Adipose tissue (tissue), 3 donors: ENCODE results near the gene KIFC3. TPM values are rescaled to one million over a fixed set of nuclear protein-coding genes. Genes with fewer than 3 reads are reported as not detected.
"Not testable (repeated sequence)": the region's sequence is repeated elsewhere in the genome, so short reads cannot be mapped to it uniquely, and the experiment has no call there.

Experiments
- H3K27ac ChIP-seq: one replicate; pipeline ENCODE4 v1.5.1; 2013; ENCODE audit warnings: low read depth, low read length
- WGBS, 3 donors: extraction: QIAGEN DNeasy Blood & Tissue Kit; methylation state at CpG; one replicate each; pipeline ENCODE4 v1.1.7; 2013; 5-methylcytosine and 5-hydroxymethylcytosine counted together
- polyA plus RNA-seq, 3 donors: library from polyadenylated mRNA; stranded (reverse); fragments of 200-250 nt; gene quantifications; one replicate each; pipeline ENCODE4 v1.2.3, GENCODE V29; 2013
- donor health status: healthy with polysubstance abuse.
- donor health status: Bipolar disorder and iron deficiency.
- donor health status: healthy.

The KIFC3 gene
- polyA plus RNA-seq, 3 donors: 21.9 to 35.1 (median 31.6) TPM

DNA sequence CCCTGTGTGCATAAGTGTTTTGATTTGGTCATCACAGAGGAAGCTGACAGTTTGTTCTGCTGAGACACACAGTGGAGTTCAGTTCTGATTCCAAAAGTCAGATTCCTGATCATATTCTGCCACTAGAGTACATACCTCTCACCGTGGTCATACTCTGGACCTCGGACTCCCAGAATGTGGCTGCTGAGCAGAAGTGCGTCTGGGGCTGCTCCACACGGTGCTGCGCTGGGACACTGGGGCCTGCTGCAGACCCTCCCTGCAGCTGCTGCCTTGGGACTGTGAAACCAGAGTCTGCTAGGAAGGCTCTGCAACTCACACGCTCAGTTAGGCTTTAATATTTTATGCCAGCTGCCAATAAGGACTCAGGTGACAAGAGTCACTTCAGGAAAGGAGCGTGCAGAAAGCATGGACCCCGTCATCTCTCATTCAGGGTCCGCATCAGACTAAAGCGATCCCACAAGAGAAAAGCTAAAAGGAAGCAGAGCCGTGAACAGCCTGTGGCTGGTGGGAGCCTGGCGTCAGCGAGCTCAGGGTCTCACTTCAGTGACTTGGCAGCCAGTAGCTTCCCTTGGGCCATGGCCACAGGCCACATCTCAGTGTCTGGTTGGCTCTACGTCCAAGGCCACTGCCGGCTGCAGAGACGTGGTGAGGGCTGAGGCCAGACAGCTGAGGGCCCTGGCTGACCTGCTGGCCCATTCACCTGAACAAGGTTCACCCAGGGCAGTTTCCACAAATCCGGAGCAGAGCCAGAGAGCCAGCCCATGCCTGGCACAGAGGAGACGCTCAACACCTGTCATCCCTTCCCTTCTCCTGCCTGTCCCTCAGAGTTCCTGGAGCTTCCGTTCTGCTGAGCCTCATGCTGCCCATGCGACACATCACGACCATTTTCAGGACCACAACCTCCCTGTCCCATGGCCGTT is 24.7 kb upstream of the KIFC3 start:
- WGBS, 3 donors: 30 to 79% (median 78%) methylated on average over 22 of the region's 22 CpGs
- no peak overlapping the region for H3K27ac ChIP-seq

DNA sequence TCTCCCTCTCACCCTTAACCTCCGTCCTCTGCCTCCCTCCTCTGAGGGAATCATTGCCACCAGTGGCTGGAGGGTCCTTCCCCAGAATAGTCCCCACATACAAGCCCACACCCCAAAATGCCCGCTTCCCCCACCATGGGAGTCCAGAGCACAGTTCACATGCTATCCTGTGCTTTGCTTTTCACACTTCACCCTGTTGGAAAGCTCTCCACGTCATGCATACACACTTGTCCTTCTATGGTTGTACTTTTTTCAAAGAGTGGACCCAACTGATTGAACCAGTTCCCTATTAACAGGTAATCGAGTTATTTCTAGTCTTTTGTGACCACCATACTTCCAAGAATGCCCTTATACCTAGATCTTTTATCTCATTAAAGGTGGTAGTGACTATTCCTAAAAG is 23.8 kb upstream of the KIFC3 start:
- WGBS, 3 donors: 66 to 82% (median 77%) methylated on average over 4 of the region's 4 CpGs
- H3K27ac ChIP-seq: no peak overlapping the region

DNA sequence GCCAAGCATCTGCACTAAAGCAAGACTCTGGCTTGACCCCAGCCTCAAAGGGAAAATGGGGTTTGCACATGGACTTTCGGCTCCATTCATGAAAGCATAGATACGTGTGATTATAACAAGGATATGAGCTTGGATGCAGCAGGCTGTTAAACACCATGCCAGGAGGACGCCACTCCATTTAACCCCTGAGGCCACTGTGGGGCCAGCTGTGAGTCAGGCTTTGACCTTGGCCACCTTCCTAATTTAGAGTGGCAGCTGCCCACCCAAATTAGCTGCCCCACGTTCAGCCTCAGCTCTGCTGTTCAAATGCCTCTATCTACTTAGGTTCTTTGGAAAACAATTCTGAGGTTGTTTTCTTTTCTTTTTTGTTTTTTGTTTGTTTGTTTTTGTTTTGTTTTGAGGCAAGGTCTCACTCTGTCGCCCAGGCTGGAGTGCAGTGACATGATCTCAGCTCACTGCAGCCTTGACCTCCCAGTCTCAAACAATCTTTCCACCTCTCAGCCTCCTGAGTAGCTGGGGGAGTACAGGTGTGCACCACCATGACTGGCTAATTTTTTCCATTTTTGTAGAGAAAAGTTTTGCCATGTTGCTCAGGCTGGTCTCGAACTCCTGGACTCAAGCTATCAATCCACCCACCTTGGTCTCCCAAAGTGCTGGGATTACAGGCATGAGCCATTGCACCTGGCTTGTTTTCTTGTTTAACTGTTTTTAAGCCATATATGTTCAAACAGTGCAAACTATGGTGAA is 23.2 kb upstream of the KIFC3 start:
- WGBS, 3 donors: 73 to 74% (median 73%) methylated on average over 6 of the region's 6 CpGs
- no peak overlapping the region for H3K27ac ChIP-seq

DNA sequence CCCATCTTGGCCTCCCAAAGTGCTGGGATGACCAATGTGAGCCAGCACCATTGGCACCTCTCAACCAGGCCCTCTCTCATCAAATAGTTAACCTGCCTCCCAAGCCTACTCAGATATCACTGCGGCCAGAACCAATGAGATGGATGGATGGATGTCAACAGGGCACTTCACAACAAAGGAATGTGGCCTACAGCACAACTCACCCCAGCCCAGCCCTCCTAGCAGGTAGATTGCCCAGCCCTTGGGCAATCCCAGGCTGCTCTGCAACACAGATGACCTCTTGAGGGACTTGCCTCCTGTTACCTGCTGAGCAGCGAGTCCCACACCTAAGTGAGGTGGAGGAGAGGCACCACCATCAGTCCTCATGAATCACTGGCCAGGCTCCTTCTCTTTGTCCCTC is 22.6 kb upstream of the KIFC3 start:
- WGBS, 3 donors: 64 to 83% (median 75%) methylated on average over 2 of the region's 2 CpGs
- no peak overlapping the region for H3K27ac ChIP-seq

DNA sequence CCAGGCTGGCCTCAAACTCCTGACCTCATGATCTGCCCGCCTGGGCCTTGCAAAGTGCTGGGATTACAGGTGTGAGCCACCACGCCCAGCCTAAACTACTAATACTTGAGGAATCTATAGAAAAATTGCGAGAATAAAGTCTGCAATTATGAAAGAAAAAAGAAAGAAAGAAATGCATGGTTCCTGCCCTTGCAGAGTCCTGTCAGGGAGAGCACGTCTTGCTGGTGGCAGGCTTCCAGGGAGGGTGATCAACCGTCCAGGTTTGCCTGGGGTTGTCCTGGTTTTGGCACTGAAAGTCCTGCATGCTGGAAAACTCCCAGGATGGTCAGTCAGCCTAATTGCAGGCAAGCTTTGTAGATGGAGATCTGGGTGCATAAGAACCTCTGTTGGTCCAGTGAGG is 21.5 kb upstream of the KIFC3 start:
- 61 to 79% (median 73%) methylated on average over 5 of the region's 5 CpGs for WGBS, 3 donors
- no peak overlapping the region for H3K27ac ChIP-seq

DNA sequence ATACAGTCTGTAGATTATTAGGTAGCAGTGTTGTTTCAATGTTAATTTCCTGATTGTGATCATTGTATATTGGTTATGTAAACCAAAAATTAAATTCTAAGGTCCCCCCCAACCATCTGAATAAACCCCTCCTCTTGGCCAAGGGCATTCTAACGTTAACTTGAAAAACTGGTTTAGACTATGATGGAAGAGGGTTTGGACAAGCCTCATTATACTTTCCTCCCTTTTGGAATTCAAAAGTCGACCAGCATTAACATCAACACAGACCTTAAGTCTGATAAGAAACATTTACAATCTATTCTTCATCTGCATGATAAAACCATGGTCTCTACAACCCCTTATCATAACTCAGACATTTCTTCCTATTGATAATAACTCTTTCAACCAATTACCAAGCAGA is 20.6 kb upstream of the KIFC3 start:
- 15 to 61% (median 57%) methylated on average over 2 of the region's 2 CpGs for WGBS, 3 donors
- no peak overlapping the region for H3K27ac ChIP-seq

DNA sequence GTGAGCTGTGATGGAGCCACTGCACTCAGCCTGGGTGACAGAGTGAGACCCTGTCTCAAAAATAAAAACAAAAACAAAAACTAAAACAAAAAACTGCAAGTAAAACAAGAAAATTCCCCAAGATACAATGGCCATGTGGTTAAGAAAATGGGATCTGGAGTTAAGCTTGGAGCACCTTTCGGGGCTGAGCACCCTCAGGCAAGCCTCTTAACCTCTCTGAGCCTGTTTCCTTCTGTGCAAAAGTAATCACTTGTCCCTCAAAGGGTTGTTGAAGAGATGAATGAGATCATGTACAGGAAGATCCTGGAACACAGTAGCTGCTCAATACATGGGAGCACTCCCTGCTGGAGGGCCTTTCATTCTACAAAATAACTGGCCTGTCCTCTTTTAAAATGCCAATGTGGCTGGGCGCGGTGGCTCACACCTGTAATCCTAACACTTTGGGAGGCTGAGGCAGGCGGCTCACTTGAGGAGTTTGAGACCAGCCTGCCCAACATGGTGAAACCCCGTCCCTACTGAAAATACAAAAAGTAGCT is 19.8 kb upstream of the KIFC3 start:
- WGBS, 3 donors: 88 to 97% (median 95%) methylated on average over 5 of the region's 5 CpGs

DNA sequence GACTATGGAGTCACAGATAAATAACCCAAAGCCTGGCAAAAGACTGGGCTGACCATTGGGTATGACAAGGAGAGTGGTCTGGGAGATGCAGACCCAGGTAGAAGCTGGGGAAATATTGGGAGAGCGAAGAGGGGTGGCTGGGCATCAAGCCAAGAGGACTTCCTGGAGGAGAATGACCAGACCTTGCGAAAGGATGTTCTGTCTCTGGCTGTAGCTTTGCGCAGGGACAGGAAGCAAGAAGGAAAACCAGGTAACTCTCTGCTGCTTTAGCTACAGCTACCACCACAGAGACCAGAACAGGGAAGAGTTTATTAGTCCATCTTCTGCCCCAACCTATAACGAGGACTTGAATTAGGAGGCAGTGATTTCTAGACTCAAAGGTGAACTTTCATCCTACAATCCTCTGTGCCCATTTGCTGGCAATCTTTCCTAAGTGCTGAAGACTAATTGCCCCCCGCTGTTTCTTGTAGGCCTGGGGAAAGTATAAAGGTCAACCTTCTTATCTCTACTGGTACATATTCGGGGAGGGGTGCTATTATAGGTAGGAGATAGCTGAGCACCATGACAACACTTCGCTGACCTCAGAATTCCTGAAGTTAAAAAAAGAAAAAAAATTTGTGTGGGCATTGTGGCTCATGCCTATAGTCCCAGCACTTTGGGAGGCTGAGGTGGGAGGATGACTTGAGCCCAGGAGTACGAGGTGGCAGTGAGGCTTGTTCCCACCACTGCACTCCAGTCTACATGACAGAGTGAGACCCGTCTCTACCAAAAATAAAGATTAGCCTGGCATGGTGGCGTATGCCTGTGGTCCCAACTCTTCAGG is 19.1 kb upstream of the KIFC3 start:
- 50 to 72% (median 67%) methylated on average over 10 of the region's 10 CpGs for WGBS, 3 donors
- H3K27ac ChIP-seq: no peak overlapping the region

More for the DNA sequence above, 19.8 kb upstream of the KIFC3 start:
- H3K27ac ChIP-seq: no peak overlapping the region

DNA sequence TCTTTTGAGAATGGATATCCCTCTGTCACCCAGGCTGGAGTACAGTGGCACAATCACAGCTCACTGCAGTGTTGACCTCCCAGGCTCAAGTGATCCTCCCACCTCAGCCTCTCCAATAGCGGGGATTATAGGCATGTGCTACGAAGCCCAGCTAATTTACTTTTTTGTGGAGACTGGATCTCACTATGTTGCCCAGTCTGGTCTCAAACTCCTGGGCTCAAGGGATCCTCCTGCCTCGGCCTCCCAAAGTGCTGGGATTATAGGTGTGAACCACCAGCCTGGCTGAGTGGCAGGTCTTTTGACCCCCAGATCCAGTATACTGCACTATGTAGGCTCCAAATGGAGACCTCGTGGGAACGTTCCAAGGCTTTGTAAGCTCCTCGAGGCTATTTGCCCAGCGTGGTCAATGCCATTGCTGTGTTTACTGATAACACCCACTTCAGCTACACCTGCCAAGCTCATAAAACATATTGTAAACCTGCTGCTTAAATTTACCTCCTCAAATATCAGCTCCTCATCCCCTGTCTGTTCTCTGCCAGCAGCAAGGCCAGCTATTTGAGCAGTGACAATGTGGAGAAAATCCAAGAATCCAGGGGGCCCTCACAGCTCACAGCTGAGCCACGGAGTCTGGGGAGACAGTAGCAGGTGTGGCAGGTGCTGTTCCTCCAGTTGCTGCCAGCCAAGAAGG is 16.2 kb upstream of the KIFC3 start:
- no peak overlapping the region for H3K27ac ChIP-seq
- 46 to 83% (median 79%) methylated on average over 8 of the region's 8 CpGs for WGBS, 3 donors

DNA sequence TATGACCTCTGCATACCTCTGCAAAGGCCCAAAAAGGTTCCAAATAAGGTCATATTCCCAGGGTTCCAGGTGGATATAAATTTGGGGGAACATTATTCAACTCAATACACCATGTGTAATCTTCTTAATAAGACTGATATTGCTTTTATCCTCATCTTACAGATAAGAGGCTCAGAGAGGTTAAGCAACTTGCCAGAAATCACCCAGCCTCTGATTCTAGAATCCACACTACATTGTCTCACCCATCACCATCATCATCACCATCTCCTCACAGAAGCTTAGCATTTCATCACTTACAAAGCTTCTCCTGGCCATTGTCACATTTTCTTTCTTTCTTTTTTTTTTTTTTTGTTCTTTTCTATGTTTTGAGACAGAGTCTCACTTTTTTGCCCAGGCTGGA is 15.4 kb upstream of the KIFC3 start:
- no peak overlapping the region for H3K27ac ChIP-seq

DNA sequence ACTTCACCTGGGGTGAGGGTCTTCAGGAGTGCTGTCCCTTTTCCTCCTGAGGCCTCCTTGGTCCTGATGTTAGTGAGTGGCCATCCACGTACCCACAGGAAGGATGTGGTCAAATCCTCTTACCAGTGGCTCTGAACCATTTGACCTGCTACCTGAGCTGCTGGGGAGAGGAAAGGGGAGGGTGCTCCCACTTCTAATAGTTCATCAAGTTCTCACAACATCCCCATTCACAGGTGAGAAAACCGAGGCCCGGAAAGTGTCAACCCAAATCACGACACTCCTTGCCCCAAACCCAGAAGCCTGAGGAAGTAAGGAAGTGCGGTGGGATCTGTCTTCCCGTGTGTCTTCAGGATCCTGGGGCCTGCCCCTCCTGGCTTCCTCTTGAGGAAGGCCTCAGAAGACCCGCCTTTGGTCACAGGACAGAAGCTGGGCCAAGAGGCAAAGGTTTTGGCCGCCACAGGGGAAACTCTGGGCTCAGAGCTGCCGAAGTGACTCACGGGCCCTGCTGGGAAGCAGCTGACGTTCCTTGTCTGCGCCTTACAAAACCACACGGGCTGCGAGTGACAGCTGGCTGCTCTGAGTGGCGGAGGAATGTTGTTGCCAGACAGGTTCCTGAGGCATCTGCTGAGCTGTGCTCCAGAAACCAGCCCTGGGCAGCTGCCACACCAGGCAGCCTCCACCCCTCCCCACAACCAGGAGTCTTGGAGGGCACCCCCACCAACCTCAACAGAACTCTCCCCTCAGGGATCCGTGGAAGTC is 13.9 kb upstream of the KIFC3 start:
- WGBS, 3 donors: 22 to 25% (median 22%) methylated on average over 16 of the region's 16 CpGs
- peak overlapping the region; percentile 47 for H3K27ac ChIP-seq

DNA sequence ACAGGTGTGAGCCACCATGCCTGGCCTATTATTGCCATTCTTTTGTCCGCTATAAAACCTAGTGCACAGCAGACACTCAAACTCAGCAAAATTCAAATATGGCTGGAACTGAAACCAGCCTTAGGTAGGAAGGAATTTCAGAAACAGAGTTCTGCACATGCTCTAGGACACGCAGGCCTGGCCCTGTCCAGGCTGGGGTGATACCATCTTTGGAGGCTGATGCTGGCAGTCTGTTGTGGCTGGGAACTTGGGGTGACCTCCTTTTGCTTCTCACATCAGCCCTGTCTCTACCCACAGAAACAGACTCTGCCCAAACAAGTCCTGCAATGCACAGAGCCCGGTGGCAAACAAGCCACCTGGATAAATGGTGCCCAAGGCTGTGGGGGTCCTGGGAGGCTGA is 12.6 kb upstream of the KIFC3 start:
- WGBS, 3 donors: 91 to 99% (median 97%) methylated on average over 3 of the region's 3 CpGs
- no peak overlapping the region for H3K27ac ChIP-seq

DNA sequence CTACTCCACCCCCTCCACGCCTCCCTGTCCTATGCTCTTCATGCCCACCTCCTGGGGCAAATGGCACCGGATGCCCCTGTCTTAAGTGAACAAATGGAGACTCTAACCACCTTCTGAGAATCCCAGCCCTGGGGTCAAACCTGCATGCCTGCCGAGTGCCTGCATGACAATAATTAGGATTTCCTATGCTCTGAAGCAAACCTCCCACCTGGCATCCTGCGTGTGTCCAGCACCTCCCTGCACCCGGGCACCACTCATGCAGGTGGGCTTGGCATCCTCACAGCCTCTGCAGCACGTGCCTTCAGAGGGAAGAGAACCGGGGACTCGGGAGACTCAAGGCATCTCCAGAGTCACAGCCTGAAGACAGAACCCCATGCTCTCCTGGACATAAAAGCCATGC is 11.2 kb upstream of the KIFC3 start:
- no peak overlapping the region for H3K27ac ChIP-seq
- WGBS, 3 donors: 82 to 88% (median 86%) methylated on average over 8 of the region's 8 CpGs

DNA sequence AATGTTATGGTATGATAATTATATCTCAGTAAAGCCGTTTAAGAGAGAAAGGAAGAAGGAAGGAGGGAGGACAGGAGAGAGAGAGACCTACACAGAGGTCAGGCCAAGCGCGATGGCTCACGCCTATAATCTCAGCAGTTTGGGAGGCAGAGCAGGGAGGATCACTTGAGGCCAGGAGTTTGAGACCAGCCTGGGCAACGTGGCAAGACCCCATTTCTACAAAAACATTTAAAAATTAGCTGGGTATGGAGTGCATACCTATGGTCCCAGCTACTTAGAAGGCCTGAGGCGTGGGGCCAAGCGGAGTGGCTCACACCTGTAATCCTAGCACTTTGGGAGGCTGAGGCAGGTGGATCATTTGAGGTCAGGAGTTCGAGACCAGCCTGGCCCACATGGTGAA is 9.0 kb upstream of the KIFC3 start:
- 86 to 90% (median 88%) methylated on average over 8 of the region's 8 CpGs for WGBS, 3 donors
- not testable (repeated sequence) for H3K27ac ChIP-seq

DNA sequence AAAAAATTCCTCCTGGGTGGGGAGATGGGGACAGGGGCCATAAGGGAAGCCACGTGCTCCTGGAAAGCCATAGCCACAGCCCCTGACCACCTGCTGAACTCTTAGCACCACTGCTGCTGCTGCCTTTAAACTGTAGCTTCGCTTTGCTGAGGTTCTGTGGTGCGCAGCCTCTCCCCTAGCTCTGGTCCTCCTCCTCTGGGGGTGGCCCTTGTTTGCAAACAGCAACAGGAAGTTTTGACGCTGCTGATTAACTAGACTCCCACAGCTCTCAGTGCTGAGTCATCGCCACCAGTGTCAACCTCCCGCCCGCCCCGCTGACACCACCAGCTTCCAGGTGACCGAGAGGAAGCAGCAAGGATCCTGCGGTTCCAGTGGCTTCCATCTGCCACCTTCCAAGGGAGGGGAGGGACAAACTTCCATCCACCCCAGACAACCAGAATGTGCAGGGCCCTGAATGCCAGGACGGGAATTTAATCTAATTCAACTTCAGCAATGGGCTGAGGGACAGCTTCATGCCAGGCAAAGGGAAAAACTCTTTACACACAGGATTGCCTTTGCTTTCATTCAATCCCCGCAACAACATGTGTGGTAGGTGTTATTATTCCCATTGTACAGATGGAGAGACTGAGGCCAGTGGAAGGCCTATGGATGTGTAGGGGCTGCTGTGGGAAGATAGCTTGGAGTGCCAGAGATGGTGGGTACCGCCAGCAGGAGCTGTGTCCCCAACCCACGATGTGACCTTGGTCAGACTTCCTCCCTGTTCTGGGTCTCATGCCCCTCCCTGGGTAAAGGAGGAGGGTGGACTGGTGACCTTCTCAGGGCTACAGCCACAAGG is 8.1 kb upstream of the KIFC3 start:
- H3K27ac ChIP-seq: no peak overlapping the region
- 23 to 26% (median 26%) methylated on average over 14 of the region's 14 CpGs for WGBS, 3 donors

DNA sequence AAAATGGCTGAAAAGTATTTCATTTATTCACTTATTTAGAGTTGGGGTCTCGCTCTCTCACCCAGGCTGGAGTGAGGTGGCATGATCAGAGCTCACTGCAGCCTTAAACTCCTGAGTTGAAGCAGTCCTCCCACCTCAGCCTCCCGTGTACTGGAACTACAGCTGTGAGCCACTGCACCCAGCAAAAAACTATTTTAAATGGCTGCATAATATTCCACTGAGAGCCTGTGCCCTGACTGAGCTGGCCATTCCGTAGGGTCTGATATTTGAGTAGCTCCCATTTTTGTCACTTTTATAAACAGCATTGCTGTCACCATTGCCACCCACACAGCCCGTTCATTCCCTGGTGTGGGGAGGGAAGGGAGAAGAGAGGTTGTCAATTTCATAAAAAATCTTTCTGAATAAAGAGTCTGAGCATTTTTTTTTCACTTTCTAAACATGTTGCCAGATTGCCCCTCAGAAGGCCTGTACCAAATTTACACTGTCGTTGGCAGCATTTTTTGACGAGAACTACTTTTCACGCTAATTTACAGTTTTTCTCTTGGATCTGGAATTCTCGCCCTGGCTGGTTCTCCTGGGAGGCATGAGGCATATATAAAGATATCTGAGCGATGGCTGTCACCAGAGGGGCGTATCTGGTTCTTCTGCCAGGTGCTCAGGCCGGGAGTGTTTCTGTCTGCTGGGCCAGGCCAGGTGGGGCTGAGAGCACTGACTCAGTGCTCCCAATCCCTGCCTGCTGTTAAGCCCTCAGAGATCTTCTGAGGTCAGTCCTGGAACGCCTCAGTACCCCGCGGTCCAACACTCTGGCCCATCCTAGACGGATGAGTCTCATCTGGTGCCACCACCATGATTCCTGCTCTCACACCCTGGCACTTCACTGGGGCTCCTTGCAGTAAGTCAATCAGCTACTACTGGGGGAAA is 7.2 kb upstream of the KIFC3 start:
- WGBS, 3 donors: 83 to 90% (median 88%) methylated on average over 15 of the region's 15 CpGs
- H3K27ac ChIP-seq: no peak overlapping the region
